OCI-LY3 (cell line): ENCODE measurements around the gene RALGAPB.

Source experiments
- EZH2phosphoT487 ChIP-seq: fragments of 200-600 bp; shearing (Covaris generic); IDR thresholded peaks from 2 replicates; pipeline ENCODE4 v1.6.1; 2018; ENCODE audit warnings: antibody characterized with exemption, mixed run types, low read depth
- TF ChIP-seq, protein P1 (sequence below): fragments of 200-600, 300-600 bp; sonication (generic); IDR thresholded peaks from 2 replicates; pipeline ENCODE4 v1.5.1; 2014; ENCODE audit warnings: antibody characterized with exemption, low read length, low read depth

DNA sequence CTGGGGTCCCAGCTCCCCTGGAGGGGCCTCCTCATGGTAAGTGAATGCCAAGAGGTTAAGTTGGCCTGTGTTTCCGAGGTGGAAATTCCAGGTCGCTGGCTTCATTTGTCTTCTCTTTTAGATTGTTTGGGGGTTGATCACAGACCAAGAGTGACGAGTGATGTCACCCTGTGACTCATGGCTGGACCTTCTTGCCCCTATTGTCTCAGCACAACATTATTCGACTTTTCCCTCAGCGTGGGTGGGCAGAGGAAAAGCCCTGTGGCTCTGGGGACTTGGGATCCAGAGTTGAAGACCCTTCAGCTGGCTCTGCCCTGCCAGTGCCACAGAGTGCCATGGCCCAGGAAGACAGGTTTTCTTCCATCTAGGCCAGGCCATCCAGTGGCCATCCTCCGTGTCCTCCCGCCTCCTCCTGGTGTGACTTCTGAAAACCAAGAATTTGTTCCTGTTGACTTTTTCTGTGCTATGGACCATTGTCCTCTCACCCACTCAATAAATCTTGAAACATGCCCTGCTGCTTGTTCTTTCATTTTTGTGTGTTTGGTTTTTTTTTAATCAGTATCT is 22.1 kb upstream of the RALGAPB start:
- no peak for TF ChIP-seq EZH2phosphoT487
- TF ChIP-seq, protein P1, sequence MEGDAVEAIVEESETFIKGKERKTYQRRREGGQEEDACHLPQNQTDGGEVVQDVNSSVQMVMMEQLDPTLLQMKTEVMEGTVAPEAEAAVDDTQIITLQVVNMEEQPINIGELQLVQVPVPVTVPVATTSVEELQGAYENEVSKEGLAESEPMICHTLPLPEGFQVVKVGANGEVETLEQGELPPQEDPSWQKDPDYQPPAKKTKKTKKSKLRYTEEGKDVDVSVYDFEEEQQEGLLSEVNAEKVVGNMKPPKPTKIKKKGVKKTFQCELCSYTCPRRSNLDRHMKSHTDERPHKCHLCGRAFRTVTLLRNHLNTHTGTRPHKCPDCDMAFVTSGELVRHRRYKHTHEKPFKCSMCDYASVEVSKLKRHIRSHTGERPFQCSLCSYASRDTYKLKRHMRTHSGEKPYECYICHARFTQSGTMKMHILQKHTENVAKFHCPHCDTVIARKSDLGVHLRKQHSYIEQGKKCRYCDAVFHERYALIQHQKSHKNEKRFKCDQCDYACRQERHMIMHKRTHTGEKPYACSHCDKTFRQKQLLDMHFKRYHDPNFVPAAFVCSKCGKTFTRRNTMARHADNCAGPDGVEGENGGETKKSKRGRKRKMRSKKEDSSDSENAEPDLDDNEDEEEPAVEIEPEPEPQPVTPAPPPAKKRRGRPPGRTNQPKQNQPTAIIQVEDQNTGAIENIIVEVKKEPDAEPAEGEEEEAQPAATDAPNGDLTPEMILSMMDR: no peak
